Measurements from ENCODE around the gene TSPAN7. TPM values are rescaled to one million over a fixed set of nuclear protein-coding genes. Genes with fewer than 3 reads are reported as not detected.

The TSPAN7 gene
- total and polyA plus RNA-seq, 9 of the 15 experiments (the other 6 are each of a cell fraction or from before 2014, with no cell fraction given), result 0.07 to 0.29 (median 0.12) TPM; not detected in 1

DNA sequence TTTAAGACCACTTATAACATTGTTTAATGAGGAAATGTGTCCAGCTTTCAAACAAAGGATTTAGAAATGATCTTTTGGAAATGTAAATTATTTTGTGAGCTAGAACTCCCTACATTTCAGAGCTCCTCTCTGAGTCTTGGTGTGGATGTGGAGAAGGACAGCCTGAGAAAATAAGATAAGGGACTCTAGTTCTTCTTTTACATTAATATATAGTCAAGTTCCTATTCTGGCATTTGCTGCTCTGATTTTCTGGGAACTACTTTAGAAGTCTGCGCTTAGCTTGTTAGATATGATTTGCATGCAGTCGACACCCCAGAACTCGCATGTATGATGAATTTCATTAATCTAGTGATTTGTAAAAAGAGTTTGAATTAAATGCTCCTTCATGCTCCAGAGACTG is 45.5 kb downstream of the TSPAN7 start:
- H2AFZ ChIP-seq (ENCODE audit: low read depth, low read length), result no peak overlapping the region
- in situ Hi-C loops (cut with MboI) (no loop called here), intact Hi-C loops (cut with micrococcal nuclease) (no loop called here)
- DNase-seq (ENCODE audit: extremely low read depth in 1 of 4, low spot score in 3 of 4), result no peak
- H3K4me1 ChIP-seq (replicated peaks in 1 of 2; ENCODE audit: control insufficient read depth in 2 of 2, insufficient read depth in 2 of 2, low read length in 2 of 2), result no peaks in the 10 kb centered on the region
- H3K9me1 ChIP-seq (ENCODE audit: control insufficient read depth, insufficient read depth, low read length), result no peaks in the 10 kb centered on the region
- no TSS peak for BruUV-seq (replicated peaks)
- WGBS (ENCODE audit: insufficient coverage, low coverage, missing lambda C conversion rate), result 0% methylated on average over 3 of the region's 3 CpGs
- H3K4me3 ChIP-seq, result no peak overlapping the region
- no peaks in the 10 kb centered on the region for H4K20me1 ChIP-seq (replicated peaks; ENCODE audit: control insufficient read depth, insufficient read depth, low read length)
- H3K27me3 ChIP-seq (ENCODE audit: control insufficient read depth in 2 of 2, insufficient read depth in 2 of 2, low read length in 2 of 2), result peaks cover 0 to under 1% of the 10 kb centered on the region in 2 experiments; a peak in 1 of 5 replicates
- no peak overlapping the region for H3K4me2 ChIP-seq (ENCODE audit: insufficient read depth, low read length)
- no peak overlapping the region for H3K27ac ChIP-seq (ENCODE audit: extremely low read depth, low read depth, low read length)
- H3K9ac ChIP-seq (ENCODE audit: insufficient read depth in 1 of 2, low read depth in 2 of 2, low read length in 2 of 2), result no peak overlapping the region
- TF ChIP-seq TAF7 (tag; IDR thresholded peaks at IDR 0.05), result no peak
- TF ChIP-seq ARID1B (IDR thresholded peaks at IDR 0.05), result 0 out of 2 replicates have a peak, but pooled peaks have one; percentile 12
- TF ChIP-seq KDM1A (IDR thresholded peaks at IDR 0.05), result peak in 1 of 2 experiments; percentile 16; a peak in 1 of 4 replicates
- TF ChIP-seq CBFA2T3 (IDR thresholded peaks at IDR 0.05), result 0 out of 2 replicates have a peak, but pooled peaks have one; percentile 4
- no peak for TF ChIP-seq ZC3H8 (IDR thresholded peaks at IDR 0.05)
- no peak for TF ChIP-seq ZNF175 (CRISPR knock-in tag; IDR thresholded peaks at IDR 0.05; ENCODE audit: low read depth)
- no peak for TF ChIP-seq TCF7L2 (IDR thresholded peaks at IDR 0.05; ENCODE audit: low read depth, low read length)
- TF ChIP-seq TCF3 (CRISPR knock-in tag; IDR thresholded peaks at IDR 0.05), result 0 out of 2 replicates have a peak, but pooled peaks have one; percentile 18
- TF ChIP-seq TEAD4 (IDR thresholded peaks at IDR 0.05; ENCODE audit: low read length), result 0 out of 2 replicates have a peak, but pooled peaks have one; percentile 10
- no peak for TF ChIP-seq TEAD4 (CRISPR knock-in tag; IDR thresholded peaks at IDR 0.05; ENCODE audit: borderline replicate concordance)
- TF ChIP-seq SOX6 (IDR thresholded peaks at IDR 0.05), result no peak
- no peaks in the 10 kb centered on the region for H3K79me2 ChIP-seq (ENCODE audit: control insufficient read depth, insufficient read depth, low read length)
- no peak for FAIRE-seq
- H3K9me3 ChIP-seq (replicated peaks; ENCODE audit: control insufficient read depth, insufficient read depth, low read depth, low read length), result no peaks in the 10 kb centered on the region
- POLR2A ChIA-PET, result interaction anchor here (1.3 kb wide), 1 partner anchor 10 kb away, joined by 5 read pairs; no protein-coding TSS in a partner anchor
- H3K36me3 ChIP-seq (ENCODE audit: control insufficient read depth, insufficient read depth, low read length), result no peaks in the 10 kb centered on the region
- no peak for ATAC-seq
- CTCF ChIA-PET (ENCODE audit: low intra/inter-chr PET ratio), result interaction anchor here (0.6 kb wide), 1 partner anchor 567 kb away, joined by 4 read pairs; no protein-coding TSS in a partner anchor
